HepG2 (cell line): Measurements from ENCODE around the gene CACNA1I. TPM values are rescaled to one million over a fixed set of nuclear protein-coding genes. Genes with fewer than 3 reads are reported as not detected.
A peak's percentile ranks its signal among the peaks of the same experiment; 100 is the strongest.

Experiments
- GTF2F1 ChIP-seq: fragments of 150-350 bp; IDR thresholded peaks from 2 replicates; pipeline ENCODE4 v1.6.1; 2014; ENCODE audit warnings: low read length
- HNRNPK ChIP-seq: fragments of 200-400 bp; formaldehyde crosslinking; IDR thresholded peaks from 2 replicates; pipeline ENCODE4 v1.6.1; 2018; ENCODE audit warnings: low read length, low read depth, moderate library complexity, mild to moderate bottlenecking; ENCODE audit not compliant: poor library complexity, severe bottlenecking
- IRF2 ChIP-seq: IDR thresholded peaks from 2 replicates; pipeline ENCODE4 v1.6.1; 2018; ENCODE audit warnings: missing genetic modification reagents, missing compliant biosample characterization
- KDM5B ChIP-seq: sonication (generic); formaldehyde crosslinking; IDR thresholded peaks from 2 replicates; pipeline ENCODE4 v1.4.0; 2020; ENCODE audit warnings: missing genetic modification reagents, mild to moderate bottlenecking, borderline replicate concordance
- MIXL1 ChIP-seq: IDR thresholded peaks from 2 replicates; pipeline ENCODE4 v1.6.1; 2016
- SALL1 ChIP-seq: sonication (generic); formaldehyde crosslinking; IDR thresholded peaks from 2 replicates; pipeline ENCODE4 v1.8.0; 2022; ENCODE audit warnings: mild to moderate bottlenecking, missing genetic modification reagents
- SALL2 ChIP-seq: sonication (generic); formaldehyde crosslinking; IDR thresholded peaks from 2 replicates; pipeline ENCODE4 v1.8.1; 2023; ENCODE audit warnings: mild to moderate bottlenecking, missing genetic modification reagents, inconsistent platforms
- SAP130 ChIP-seq: IDR thresholded peaks from 2 replicates; pipeline ENCODE4 v1.6.1; 2016; ENCODE audit warnings: low read depth
- SMYD3 ChIP-seq: sonication (generic); formaldehyde crosslinking; IDR thresholded peaks from 2 replicates; pipeline ENCODE4 v1.8.1; 2023; ENCODE audit warnings: mild to moderate bottlenecking, missing genetic modification reagents
- XRCC5 ChIP-seq: fragments of 200-400 bp; formaldehyde crosslinking; optimal IDR thresholded peaks from 2 replicates; pipeline ENCODE3; 2017; ENCODE audit warnings: mild to moderate bottlenecking, low read length
- ZNF331 ChIP-seq: sonication (generic); formaldehyde crosslinking; IDR thresholded peaks from 2 replicates; pipeline ENCODE4 v1.4.0; 2020; ENCODE audit warnings: missing genetic modification reagents
- ZNF430 ChIP-seq: sonication (generic); formaldehyde crosslinking; IDR thresholded peaks from 2 replicates; pipeline ENCODE4 v1.9.0; 2021; ENCODE audit warnings: mild to moderate bottlenecking, missing genetic modification reagents
- polyA plus RNA-seq, 8 experiments: library from polyadenylated mRNA; depleted of rRNA in 3 of 8; stranded (reverse) in 7 of 8; unstranded in 1 of 8; fragments of >200 nt; fragmentation: Illumina TruSeq in 4 of 8; extraction: Trizol in 4 of 8; gene quantifications; 2 replicates each; pipeline versions ENCODE4 v1.2.1 to v1.2.3, GENCODE V29; 2011 to 2016; ENCODE audit warnings: low read depth in 4 of 8, missing spikeins in 1 of 8, mixed read lengths in 1 of 8; ENCODE audit not compliant: insufficient read depth in 1 of 8
- total RNA-seq, 5 experiments: library from RNA; depleted of rRNA; stranded (reverse); fragments of >200 nt; fragmentation: Illumina TruSeq; extraction: Trizol; gene quantifications; 2 replicates each; pipeline ENCODE4 v1.2.3, GENCODE V29; 2016; ENCODE audit warnings: low read depth in 1 of 5
- TF ChIP-seq, protein P1 (sequence below): sonication (generic); formaldehyde crosslinking; IDR thresholded peaks from 2 replicates; pipeline ENCODE4 v1.5.0; 2020; ENCODE audit warnings: missing genetic modification reagents
- TF ChIP-seq, protein P2 (sequence below): IDR thresholded peaks from 2 replicates; pipeline ENCODE4 v1.6.1; 2018; ENCODE audit warnings: missing genetic modification reagents, mild to moderate bottlenecking, missing compliant biosample characterization
- TF ChIP-seq, protein P3 (sequence below): sonication (generic); formaldehyde crosslinking; IDR thresholded peaks from 2 replicates; pipeline ENCODE4 v1.5.1; 2020; ENCODE audit warnings: missing genetic modification reagents, mild to moderate bottlenecking, borderline replicate concordance
- TF ChIP-seq, protein P4 (sequence below): sonication (generic); formaldehyde crosslinking; IDR thresholded peaks from 2 replicates; pipeline ENCODE4 v1.4.0; 2020; ENCODE audit warnings: missing genetic modification reagents, borderline replicate concordance
- TF ChIP-seq, protein P5 (sequence below): IDR thresholded peaks from 2 replicates; pipeline ENCODE4 v1.6.1; 2016; ENCODE audit warnings: low read depth, borderline replicate concordance
- TF ChIP-seq, protein P6 (sequence below): sonication (generic); formaldehyde crosslinking; IDR thresholded peaks from 2 replicates; pipeline ENCODE4 v1.4.0; 2020; ENCODE audit warnings: missing genetic modification reagents
- TF ChIP-seq, protein P7 (sequence below): sonication (generic); formaldehyde crosslinking; IDR thresholded peaks from 2 replicates; pipeline ENCODE4 v1.4.0; 2020; ENCODE audit warnings: mild to moderate bottlenecking, missing genetic modification reagents
- TF ChIP-seq, protein P8 (sequence below): IDR thresholded peaks from 2 replicates; pipeline ENCODE4 v1.6.1; 2012; ENCODE audit warnings: inconsistent platforms
- TF ChIP-seq, protein P9 (sequence below): sonication (generic); IDR thresholded peaks from 2 replicates; pipeline ENCODE4 v1.6.1; 2016; ENCODE audit warnings: low read depth, borderline replicate concordance

The CACNA1I gene
- total and polyA plus RNA-seq, 2 of the 13 experiments (the other 11 are each of a cell fraction or from before 2014, with no cell fraction given) = not detected

DNA sequence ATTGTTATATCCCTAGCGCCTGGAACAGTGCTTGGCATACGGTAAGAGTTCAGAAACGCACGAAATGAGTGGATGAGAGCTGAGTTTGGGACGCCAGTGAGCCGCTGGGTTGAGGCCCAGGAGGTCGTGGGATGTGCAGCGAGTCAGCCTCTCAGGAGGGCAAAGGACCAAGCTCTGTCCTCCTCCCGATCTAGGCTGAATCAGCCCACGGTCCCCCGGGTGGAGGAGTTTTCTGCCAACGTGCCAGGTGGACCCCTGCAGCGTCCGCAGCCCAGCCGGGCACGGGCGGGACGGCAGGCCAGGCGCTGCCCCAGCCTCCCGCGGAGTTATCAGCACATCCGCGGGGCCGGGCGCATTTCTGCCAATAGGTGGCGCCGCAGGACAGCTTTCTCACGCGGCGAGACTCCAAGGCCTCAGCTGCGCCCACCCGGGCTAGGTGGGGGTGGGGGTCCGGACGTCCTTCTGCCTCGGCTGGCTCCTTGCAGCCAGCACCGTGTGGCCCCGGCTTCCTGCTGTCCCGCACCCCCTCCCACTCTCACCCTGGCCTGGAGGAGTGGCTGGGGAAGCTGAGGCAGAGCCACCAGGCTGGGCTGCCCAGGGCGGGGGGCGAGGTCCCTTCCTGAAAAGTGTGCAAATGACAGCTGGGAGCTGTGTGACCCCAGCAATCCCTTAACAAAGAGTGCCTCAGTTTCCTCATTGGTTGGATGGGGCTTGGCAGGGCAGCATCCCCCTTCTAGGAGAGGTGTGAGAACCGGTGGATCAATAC, 35.8 kb upstream of the CACNA1I start (continued):
- TF ChIP-seq, protein P1, sequence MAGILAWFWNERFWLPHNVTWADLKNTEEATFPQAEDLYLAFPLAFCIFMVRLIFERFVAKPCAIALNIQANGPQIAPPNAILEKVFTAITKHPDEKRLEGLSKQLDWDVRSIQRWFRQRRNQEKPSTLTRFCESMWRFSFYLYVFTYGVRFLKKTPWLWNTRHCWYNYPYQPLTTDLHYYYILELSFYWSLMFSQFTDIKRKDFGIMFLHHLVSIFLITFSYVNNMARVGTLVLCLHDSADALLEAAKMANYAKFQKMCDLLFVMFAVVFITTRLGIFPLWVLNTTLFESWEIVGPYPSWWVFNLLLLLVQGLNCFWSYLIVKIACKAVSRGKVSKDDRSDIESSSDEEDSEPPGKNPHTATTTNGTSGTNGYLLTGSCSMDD (CRISPR knock-in tag) = no peak
- peak; percentile 31; the same call in 1 of the 2 replicates for TF ChIP-seq SALL1 (CRISPR knock-in tag)
- TF ChIP-seq, protein P2, sequence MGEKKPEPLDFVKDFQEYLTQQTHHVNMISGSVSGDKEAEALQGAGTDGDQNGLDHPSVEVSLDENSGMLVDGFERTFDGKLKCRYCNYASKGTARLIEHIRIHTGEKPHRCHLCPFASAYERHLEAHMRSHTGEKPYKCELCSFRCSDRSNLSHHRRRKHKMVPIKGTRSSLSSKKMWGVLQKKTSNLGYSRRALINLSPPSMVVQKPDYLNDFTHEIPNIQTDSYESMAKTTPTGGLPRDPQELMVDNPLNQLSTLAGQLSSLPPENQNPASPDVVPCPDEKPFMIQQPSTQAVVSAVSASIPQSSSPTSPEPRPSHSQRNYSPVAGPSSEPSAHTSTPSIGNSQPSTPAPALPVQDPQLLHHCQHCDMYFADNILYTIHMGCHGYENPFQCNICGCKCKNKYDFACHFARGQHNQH = peak; percentile 33; the same call in 1 of the 2 replicates
- peak; percentile 43 for TF ChIP-seq SAP130
- TF ChIP-seq SMYD3 (CRISPR knock-in tag) = no peak
- TF ChIP-seq, protein P3, sequence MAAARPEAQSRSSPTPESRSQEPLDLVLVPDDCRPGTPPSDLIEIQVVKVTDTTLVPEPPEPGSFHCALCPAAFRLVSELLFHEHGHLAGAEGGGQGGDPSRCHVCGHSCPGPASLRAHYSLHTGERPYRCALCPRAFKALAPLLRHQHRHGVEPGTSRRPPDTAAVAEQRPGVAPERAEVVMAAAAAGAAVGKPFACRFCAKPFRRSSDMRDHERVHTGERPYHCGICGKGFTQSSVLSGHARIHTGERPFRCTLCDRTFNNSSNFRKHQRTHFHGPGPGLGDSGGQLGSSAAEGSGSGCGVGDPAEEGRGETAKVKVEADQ (CRISPR knock-in tag) = no peak
- TF ChIP-seq, protein P4, sequence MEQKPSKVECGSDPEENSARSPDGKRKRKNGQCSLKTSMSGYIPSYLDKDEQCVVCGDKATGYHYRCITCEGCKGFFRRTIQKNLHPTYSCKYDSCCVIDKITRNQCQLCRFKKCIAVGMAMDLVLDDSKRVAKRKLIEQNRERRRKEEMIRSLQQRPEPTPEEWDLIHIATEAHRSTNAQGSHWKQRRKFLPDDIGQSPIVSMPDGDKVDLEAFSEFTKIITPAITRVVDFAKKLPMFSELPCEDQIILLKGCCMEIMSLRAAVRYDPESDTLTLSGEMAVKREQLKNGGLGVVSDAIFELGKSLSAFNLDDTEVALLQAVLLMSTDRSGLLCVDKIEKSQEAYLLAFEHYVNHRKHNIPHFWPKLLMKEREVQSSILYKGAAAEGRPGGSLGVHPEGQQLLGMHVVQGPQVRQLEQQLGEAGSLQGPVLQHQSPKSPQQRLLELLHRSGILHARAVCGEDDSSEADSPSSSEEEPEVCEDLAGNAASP = 0 out of 2 replicates have a peak, but pooled peaks have one; percentile 18
- TF ChIP-seq MIXL1 = peak; percentile 48; the same call in 1 of the 2 replicates
- TF ChIP-seq, protein P5, sequence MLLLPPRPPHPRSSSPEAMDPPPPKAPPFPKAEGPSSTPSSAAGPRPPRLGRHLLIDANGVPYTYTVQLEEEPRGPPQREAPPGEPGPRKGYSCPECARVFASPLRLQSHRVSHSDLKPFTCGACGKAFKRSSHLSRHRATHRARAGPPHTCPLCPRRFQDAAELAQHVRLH (CRISPR knock-in tag) = 0 out of 2 replicates have a peak, but pooled peaks have one; percentile 3
- TF ChIP-seq, protein P6, sequence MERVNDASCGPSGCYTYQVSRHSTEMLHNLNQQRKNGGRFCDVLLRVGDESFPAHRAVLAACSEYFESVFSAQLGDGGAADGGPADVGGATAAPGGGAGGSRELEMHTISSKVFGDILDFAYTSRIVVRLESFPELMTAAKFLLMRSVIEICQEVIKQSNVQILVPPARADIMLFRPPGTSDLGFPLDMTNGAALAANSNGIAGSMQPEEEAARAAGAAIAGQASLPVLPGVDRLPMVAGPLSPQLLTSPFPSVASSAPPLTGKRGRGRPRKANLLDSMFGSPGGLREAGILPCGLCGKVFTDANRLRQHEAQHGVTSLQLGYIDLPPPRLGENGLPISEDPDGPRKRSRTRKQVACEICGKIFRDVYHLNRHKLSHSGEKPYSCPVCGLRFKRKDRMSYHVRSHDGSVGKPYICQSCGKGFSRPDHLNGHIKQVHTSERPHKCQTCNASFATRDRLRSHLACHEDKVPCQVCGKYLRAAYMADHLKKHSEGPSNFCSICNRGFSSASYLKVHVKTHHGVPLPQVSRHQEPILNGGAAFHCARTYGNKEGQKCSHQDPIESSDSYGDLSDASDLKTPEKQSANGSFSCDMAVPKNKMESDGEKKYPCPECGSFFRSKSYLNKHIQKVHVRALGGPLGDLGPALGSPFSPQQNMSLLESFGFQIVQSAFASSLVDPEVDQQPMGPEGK (CRISPR knock-in tag) = peak; percentile 60
- no peak for TF ChIP-seq GTF2F1
- TF ChIP-seq ZNF331 (CRISPR knock-in tag) = peak; percentile 62; the same call in 1 of the 2 replicates
- peak; percentile 61; the same call in 1 of the 2 replicates for TF ChIP-seq IRF2
- TF ChIP-seq SALL2 (CRISPR knock-in tag) = no peak
- peak; percentile 19 for TF ChIP-seq HNRNPK
- TF ChIP-seq, protein P7, sequence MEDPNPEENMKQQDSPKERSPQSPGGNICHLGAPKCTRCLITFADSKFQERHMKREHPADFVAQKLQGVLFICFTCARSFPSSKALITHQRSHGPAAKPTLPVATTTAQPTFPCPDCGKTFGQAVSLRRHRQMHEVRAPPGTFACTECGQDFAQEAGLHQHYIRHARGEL (CRISPR knock-in tag) = no peak
- TF ChIP-seq ZNF430 (CRISPR knock-in tag) = 0 out of 2 replicates have a peak, but pooled peaks have one; percentile 55
- peak; percentile 42; the same call in 1 of the 2 replicates for TF ChIP-seq KDM5B (CRISPR knock-in tag)
- peak; percentile 42 for TF ChIP-seq XRCC5
- TF ChIP-seq, protein P8, sequence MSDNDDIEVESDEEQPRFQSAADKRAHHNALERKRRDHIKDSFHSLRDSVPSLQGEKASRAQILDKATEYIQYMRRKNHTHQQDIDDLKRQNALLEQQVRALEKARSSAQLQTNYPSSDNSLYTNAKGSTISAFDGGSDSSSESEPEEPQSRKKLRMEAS = peak; percentile 49; the same call in 1 of the 2 replicates
- TF ChIP-seq, protein P9, sequence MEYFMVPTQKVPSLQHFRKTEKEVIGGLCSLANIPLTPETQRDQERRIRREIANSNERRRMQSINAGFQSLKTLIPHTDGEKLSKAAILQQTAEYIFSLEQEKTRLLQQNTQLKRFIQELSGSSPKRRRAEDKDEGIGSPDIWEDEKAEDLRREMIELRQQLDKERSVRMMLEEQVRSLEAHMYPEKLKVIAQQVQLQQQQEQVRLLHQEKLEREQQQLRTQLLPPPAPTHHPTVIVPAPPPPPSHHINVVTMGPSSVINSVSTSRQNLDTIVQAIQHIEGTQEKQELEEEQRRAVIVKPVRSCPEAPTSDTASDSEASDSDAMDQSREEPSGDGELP = peak; percentile 54; the same call in 1 of the 2 replicates
